ENCODE results near the gene BCL7C. TPM values are rescaled to one million over a fixed set of nuclear protein-coding genes. Genes with fewer than 3 reads are reported as not detected.

BCL7C gene
- total and polyA plus RNA-seq, 2 of the 13 experiments (the other 11 are each of a cell fraction or from before 2014, with no cell fraction given), result 17.7 to 33.8 TPM

DNA sequence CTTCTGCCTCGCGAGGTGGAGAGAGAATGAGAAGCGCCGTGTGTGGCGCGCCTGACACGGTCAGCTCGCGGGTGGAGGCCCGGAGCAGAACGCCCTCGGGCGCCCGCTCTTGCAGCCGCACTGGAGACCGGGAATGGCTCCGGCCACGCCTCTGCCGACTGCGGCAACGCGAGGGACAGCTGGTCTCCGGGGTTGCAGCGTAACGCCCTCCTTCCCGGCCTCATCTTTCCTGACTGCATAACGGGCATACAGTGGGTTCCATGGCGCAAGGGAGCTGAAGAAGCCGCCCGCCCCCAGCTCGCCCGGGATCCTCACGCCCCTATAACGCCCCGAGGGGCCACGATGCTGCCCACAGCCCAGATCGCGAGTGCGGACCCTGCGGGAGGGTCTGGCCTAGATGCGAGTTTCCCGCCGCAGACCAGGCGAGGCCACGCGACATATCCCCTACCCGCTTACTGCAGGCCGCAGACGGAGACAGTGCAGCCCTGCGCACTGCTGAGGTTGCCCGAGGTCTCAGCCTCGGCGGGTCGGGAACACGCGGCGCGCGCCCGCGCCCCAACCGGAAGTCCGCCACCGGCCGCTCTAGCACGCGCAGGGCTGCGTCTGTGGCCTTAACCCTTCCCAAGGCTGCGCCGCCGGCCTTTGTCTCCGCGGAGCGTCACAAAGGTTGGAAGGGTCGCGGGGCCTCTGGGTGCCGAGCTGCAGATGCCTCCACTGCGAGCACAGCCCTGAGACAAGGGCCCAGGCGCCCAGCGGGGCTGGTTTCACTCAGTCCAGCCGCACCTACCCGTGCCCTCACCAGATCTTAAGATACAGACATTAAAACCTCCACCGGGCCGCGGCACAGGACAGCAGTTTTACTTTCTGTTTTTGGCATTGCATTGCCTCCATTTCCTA is 18.8 kb downstream of the BCL7C start (continued):
- TF ChIP-seq NFRKB (IDR thresholded peaks at IDR 0.05) (no peak), E2F2 (CRISPR knock-in tag; IDR thresholded peaks at IDR 0.05; ENCODE audit: borderline replicate concordance) (peak; percentile 90; the same call in 1 of the 2 replicates), HINFP (CRISPR knock-in tag; IDR thresholded peaks at IDR 0.05; ENCODE audit: low read depth) (peak; percentile 93), ZNF619 (CRISPR knock-in tag; IDR thresholded peaks at IDR 0.05) (peak; percentile 98; the same call in 1 of the 2 replicates), ZNF367 (CRISPR knock-in tag; IDR thresholded peaks at IDR 0.05; ENCODE audit: borderline replicate concordance) (peak; percentile 87), TOPORS (CRISPR knock-in tag; IDR thresholded peaks at IDR 0.05) (peak; percentile 95), MBNL3 (CRISPR knock-in tag; conservative IDR thresholded peaks at IDR 0.05) (0 out of 2 replicates have a peak, but pooled peaks have one; percentile 36), MIER3 (CRISPR knock-in tag; IDR thresholded peaks at IDR 0.05; ENCODE audit: borderline replicate concordance) (peak; percentile 87), KLF9 (CRISPR knock-in tag; IDR thresholded peaks at IDR 0.05; ENCODE audit: low read depth) (no peak; the same call in 1 of the 2 replicates), HOXA5 (CRISPR knock-in tag; IDR thresholded peaks at IDR 0.05) (peak; percentile 98), ZNF432 (CRISPR knock-in tag; IDR thresholded peaks at IDR 0.05; ENCODE audit: borderline replicate concordance) (no peak), PRDM15 (CRISPR knock-in tag; IDR thresholded peaks at IDR 0.05) (peak; percentile 62; the same call in 1 of the 2 replicates), ZNF484 (CRISPR knock-in tag; IDR thresholded peaks at IDR 0.05; ENCODE audit: borderline replicate concordance, low read depth) (no peak), NCOA5 (CRISPR knock-in tag; IDR thresholded peaks at IDR 0.05) (0 out of 2 replicates have a peak, but pooled peaks have one; percentile 76), TEAD2 (CRISPR knock-in tag; IDR thresholded peaks at IDR 0.05) (peak; percentile 96; the same call in 1 of the 2 replicates), ZNF557 (CRISPR knock-in tag; IDR thresholded peaks at IDR 0.05) (peak; percentile 95), ARHGAP35 (CRISPR knock-in tag; IDR thresholded peaks at IDR 0.05; ENCODE audit: borderline replicate concordance) (peak; percentile 99)
- TF ChIP-seq, protein P1, sequence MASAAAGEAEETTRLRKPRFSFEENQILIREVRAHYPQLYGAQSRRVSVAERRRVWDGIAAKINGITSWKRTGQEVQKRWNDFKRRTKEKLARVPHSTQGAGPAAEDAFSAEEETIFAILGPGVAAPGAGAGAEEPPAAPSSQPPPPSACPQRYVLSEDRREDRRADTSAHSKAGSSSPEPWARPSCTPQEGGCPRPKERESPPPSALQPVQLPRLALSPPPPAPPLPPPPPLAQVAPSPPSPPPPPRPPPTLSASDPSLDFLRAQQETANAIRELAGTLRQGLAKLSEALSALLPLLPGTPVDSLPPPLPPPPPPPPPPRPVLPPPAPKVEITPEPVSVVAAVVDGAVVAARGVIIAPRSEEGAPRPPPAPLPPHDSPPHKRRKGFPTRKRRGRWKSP (CRISPR knock-in tag; IDR thresholded peaks at IDR 0.05), result peak; percentile 93
- TF ChIP-seq, protein P2, sequence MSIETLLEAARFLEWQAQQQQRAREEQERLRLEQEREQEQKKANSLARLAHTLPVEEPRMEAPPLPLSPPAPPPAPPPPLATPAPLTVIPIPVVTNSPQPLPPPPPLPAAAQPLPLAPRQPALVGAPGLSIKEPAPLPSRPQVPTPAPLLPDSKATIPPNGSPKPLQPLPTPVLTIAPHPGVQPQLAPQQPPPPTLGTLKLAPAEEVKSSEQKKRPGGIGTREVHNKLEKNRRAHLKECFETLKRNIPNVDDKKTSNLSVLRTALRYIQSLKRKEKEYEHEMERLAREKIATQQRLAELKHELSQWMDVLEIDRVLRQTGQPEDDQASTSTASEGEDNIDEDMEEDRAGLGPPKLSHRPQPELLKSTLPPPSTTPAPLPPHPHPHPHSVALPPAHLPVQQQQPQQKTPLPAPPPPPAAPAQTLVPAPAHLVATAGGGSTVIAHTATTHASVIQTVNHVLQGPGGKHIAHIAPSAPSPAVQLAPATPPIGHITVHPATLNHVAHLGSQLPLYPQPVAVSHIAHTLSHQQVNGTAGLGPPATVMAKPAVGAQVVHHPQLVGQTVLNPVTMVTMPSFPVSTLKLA (IDR thresholded peaks at IDR 0.05), result peak; percentile 69

All from HepG2 (cell line).